GM18873 (cell line): Measurements from ENCODE around the gene HYDIN.
"Not testable (repeated sequence)": the region's sequence is repeated elsewhere in the genome, so short reads cannot be mapped to it uniquely, and the experiment has no call there.

Source experiments
- ATAC-seq: cut with Tn5 transposase; IDR thresholded peaks from one replicate; pipeline ENCODE4 v1.9.1; 2021; ENCODE audit warnings: mild to moderate bottlenecking, moderate library complexity, moderate number of reproducible peaks; ENCODE audit not compliant: unreplicated experiment, low FRiP score

The HYDIN gene

GRCh38 chr16:70884652-70885051, 345.9 kb downstream of the HYDIN start:
- ATAC-seq: not testable (repeated sequence)

DNA sequence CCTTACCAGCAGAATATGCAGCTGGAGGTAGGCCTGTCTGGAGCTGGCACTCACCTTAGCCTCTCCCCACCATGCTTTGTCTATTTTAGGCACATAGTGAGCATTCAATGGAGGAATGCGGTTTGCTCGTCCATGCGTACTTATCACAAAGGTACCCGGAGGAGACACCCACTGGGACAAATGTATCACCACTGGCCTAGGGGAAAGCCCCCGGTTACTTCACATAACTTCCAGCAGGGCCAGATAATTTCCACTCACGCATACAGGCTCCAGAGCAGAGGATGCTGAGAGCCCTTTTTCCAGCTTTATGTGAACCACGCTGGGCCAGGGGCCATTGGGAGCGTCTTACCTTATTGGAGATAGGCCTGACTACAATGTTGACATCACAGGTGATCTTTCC, 348.2 kb downstream of the HYDIN start:
- ATAC-seq: not testable (repeated sequence)

- not testable (repeated sequence) for ATAC-seq
These were observed 352.6 kb downstream of the HYDIN start for GRCh38 chr16:70877895-70878294.

- not testable (repeated sequence) for ATAC-seq
These were observed 354.1 kb downstream of the HYDIN start for GRCh38 chr16:70876442-70876841.

DNA sequence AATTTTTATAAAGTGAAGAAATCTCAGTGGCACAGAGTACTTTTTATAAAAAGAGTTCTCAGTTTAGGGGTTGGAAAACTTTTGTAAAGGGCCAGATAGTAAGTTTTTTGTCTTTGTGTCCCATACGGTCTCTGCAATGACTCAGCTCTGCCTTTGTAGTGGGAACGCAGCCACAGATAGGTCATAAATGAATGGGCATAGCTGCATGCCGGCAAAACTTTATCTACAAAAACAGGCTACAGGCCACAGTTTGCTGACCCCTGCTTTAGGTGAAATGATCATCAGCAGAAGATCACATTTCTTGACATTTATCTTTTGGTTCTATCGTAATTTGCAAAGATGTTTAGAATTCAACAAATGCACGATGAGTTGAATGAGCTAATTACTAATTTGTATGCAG, 365.8 kb downstream of the HYDIN start:
- not testable (repeated sequence) for ATAC-seq

DNA sequence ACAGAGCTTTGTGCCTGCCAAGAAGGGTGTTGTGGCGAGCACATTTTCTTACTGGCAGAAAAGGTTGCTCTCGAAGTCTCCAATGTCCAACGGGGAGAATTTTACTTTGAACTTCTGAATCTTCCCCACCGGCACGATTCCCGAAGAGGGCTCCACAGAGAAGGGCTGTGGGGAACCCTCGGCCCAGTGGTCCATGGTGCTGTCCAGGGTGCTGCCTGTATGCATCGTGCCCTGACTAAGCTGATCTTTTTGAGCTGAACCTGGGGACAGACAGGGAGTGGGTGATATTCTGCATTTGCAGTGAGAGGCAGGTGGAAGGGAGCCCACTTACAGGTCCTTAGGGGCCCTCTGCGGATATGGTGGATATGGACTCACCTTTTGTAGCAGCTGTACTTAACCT, 368.5 kb downstream of the HYDIN start:
- ATAC-seq: not testable (repeated sequence)

DNA sequence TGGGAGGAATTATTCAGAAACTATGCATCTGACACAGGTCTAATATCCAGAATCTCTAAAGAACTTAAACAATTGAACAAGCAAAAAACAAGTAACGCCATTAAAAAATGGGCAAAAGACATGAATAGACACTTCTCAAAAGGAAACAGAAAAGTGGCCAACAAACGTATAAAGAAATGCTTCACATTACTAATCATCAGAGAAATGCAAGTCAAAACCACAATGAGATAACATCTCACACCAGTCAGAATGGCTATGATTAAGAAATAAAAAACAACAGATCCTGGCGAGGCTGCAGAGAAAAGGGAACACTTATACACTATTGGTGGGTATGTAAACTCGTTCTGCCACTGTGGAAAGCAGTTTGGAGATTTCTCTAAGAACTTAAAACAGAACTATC, 379.2 kb downstream of the HYDIN start:
- not testable (repeated sequence) for ATAC-seq

- not testable (repeated sequence) for ATAC-seq
These were observed 406.9 kb downstream of the HYDIN start for GRCh38 chr16:70823498-70824118.

DNA sequence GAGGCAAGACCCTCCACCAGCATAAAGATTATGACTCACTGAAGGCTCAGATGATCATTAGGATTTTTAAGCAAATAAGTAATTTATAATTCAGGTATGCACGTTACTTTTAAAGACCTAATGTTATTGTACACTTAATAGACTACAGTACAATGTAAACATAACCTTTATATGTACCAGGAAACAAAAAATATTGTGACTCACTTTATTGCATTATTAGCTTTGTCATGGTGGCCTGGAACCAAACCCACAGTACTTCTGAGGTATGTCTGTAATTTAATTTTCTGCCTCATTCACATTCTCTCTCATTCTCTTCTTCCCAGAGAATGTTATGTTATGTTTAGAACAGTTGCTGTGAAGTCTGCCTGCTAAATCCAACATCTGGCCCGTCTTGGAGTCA, 407.8 kb downstream of the HYDIN start:
- ATAC-seq: not testable (repeated sequence)

DNA sequence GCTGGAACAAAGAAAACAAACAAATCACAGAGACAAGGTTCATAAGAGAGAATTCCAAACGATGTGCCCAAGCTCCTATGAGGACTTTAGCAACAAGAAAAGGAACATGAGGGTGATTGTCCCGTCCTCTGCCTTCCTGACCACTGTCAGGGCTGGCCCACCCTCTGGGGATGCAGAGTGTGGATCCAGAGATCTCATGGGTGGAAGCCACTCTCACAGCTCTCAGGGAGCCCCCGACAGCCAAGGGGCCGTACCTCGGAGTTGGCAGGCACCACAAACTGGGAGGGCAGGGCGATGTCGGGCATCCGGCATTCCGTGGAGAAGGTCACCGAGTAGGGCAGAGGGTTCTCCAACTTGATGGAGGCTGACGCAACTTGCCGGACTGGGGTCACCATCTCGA, 412.4 kb downstream of the HYDIN start:
- not testable (repeated sequence) for ATAC-seq

DNA sequence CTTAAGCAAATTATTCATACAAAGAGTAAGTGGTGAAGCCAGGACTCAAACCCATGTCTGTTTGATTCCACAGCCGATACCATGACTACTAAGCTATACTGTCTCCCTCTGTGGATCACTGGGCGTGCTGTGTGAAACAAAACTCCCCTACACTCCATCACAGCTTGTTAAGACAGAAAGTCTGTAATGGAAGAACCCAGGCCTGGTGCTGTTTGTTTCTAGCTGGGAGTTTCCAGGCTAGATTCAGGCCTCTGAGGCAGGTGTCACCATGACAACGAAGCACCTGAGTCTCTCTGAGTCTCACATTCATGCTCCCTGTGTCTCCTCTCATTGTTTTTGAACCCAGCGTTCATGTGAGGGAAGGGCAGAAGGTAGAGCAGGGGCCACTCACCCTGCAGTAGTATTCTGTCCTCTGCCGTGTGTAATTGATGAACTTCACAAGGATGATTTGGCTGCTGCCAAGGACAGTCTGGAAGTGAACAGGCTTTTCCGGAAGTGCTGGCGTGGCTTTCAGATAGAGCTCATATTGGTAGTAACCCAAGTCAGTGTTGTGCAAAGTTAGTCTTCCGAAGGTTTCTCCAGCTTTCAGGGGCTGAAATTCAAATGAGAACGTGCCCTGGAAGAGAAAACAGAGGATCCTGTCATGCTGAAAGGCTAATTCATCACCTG, 421.0 kb downstream of the HYDIN start:
- ATAC-seq: peak; percentile 53

DNA sequence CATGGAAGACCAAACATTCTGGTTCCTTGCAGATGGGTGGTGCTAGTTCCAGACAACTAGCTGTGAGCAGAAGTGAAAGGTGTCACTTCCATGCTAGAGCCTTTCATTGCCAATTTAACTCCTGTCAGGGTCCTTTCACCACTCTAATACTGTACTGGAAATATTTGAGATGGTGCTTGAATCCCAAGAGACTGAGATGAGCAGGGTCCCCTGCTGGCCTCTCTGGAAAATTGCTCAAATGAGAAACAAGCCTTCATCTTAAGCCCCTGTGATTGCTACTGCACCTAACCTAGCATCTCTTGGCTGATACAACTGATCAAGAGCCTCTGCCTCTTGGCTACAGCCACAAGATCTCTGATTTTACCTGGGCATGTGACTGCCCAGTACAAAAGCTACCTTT, 422.2 kb downstream of the HYDIN start:
- no peak for ATAC-seq

DNA sequence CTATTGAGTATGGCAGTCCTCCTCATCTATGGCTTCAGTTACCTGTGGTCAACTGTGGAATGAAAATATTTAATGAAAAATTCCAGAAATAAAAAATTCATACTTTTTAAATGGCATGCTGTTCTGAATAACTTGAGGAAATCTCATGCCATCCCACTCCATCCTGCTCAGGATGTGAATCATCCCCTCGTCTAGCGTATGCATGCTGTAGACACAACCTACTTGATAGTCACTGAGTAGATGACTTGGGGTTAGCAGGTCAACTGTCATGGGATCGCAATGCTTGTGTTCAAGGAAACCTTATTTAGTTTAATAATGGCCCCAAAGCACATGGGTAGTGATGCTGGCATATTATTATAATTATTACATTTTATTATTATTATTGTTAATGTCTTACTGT, 424.7 kb downstream of the HYDIN start:
- no peak for ATAC-seq

DNA sequence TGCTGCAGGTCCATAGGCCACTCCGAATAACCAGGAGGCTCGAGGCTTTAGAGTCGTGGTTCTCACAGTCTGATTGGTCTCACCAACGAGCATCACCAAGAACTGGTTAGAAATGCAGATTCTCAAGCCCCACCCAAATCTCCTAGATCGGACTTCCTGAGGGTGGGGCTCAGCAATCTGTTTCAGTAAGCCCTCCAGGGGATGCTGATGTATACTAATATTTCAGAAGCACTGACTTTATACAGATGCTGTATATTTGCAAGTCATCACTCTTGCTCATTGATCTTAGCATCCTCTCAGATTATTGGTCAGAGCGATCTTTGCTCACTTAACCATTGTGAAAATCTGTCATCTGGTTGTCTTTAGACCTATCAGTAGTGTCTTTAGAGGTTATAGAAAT, 425.1 kb downstream of the HYDIN start:
- no peak for ATAC-seq

DNA sequence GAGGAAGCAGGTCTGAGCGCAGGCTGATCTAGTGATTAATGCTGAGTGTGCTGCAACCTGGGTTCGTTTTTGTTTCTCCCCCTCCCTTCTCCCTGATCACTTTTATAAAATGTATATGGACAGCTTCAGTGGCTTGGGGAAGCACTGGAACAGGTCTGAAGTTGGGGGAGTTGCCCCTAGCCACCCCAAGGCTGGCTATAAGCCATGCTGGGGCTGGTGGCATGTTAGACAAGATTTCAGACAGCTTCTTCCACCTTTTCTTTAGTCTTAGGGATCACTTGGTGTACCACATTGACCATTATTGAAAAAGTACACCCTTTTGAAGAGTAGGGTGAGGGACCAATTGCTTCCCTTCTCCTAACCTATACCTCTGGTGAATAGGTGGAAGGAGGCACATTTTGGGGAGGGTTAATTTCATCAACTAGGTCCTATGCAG, 425.8 kb downstream of the HYDIN start:
- ATAC-seq: no peak

- ATAC-seq: no peak
These were observed 426.3 kb downstream of the HYDIN start for GRCh38 chr16:70804153-70804733.

GRCh38 chr16:70803319-70803718, 427.2 kb downstream of the HYDIN start:
- no peak for ATAC-seq

GRCh38 chr16:70801611-70802010, 428.9 kb downstream of the HYDIN start:
- ATAC-seq: no peak

- ATAC-seq: peak; percentile 87
These were observed 429.6 kb downstream of the HYDIN start, which contains the start of gene VAC14 for GRCh38 chr16:70800781-70801480. TSS of gene VAC14 (minus strand) at chr16:70801158. CDS start at chr16:70800900, 258 bp downstream.

DNA sequence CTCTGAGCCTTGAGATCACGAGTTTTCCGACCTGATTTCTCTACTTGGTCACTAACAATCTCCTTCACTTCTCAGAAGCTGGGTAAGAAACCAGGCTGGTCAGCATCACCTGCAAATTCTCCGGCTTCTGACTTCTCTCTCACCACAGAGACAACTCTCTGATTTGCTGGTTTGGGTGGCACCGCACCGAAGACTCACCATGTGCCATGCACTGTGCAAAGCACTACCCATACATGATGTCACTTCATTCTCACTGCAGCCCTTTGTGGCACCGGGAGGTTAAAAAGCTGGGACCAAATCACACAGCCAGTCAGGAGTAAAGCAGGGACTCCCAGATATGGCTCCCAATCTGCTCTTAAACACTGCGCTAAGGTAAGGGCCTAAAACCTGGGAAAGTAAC, 430.2 kb downstream of the HYDIN start:
- no peak for ATAC-seq

GRCh38 chr16:70796301-70796700, 434.2 kb downstream of the HYDIN start:
- ATAC-seq: no peak
